Esophagus muscularis mucosa (tissue), 4 donors: Measurements from ENCODE around the gene PCP4L1.

Experiments used
- CTCF ChIP-seq, 3 experiments: fragments of 200-600 bp in 2 of 3; fragments of 450-650 bp in 1 of 3; sonication (generic) in 2 of 3; IDR thresholded peaks; one replicate each; pipeline ENCODE4 v1.5.1; 2017 to 2019; ENCODE audit warnings: antibody characterized with exemption in 3 of 3, mild to moderate bottlenecking in 2 of 3, moderate library complexity in 1 of 3
- EP300 ChIP-seq: sonication (generic); formaldehyde crosslinking; IDR thresholded peaks from one replicate; pipeline ENCODE4 v1.6.1; 2017; ENCODE audit warnings: antibody characterized with exemption
- POLR2A ChIP-seq: fragments of 450-650 bp; IDR thresholded peaks from one replicate; pipeline ENCODE4 v1.6.1; 2017; ENCODE audit warnings: antibody characterized with exemption, moderate library complexity, mild to moderate bottlenecking, low read depth

GRCh38 chr1:161227196-161227871, 31.2 kb upstream of the PCP4L1 start:
- peak; percentile 86 to 92 (median 89) for TF ChIP-seq CTCF (IDR thresholded peaks at IDR 0.05)
- TF ChIP-seq POLR2A = no peak
- TF ChIP-seq EP300 = no peak
